ENCODE data around the gene ZMYND12. TPM values are rescaled to one million over a fixed set of nuclear protein-coding genes. Genes with fewer than 3 reads are reported as not detected.

The ZMYND12 gene
- total and polyA plus RNA-seq, 2 of the 4 experiments (the other 2 are of a cell fraction) = under 0.01 to 0.03 TPM

DNA sequence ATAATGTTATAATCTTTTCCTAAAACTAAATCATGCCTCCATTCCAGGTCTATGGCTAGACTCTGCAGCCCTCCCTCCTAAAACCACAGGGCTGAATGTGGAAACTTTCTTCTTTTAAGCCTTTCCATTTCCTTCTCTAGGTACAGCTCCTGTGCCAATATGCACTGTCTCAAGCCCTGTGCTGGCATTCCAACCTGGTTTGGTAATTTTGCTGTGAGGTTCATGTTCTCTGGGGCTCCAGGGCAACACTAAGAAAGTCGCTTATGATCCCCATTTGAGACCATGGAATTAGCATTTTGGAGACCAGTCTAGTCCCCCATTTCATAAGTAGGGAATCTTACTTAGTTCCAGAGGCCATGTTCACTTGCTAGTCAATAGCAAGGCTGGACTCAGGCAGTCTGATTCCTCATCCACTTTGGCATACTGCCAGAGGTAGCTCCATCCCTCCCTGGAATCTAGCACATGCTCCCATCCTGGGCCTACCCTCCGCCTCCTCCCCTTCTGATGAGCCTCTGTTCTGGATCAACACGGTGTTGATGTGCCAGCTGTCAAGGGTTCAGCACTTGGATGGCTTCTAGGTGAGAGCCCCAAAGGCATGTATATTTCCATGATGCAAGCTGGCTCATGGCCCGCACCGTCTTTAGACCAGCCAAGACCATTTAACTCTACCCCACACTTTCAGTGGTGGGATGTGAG lies 36.5 kb downstream of the ZMYND12 start:
- in situ Hi-C loops (cut with MboI; ENCODE audit: low sequenced_read_pairs) (no loop called here), dilution Hi-C loops (cut with HindIII; ENCODE audit: low sequenced_read_pairs, unreplicated experiment) (no loop called here), intact Hi-C loops (cut with micrococcal nuclease) (no loop called here)
- H3K14ac ChIP-seq (replicated peaks; ENCODE audit: low read depth, low read length) = no peak overlapping the region
- no peak overlapping the region for H2BK15ac ChIP-seq (ENCODE audit: low read depth, low read length)
- H3K4me3 ChIP-seq (ENCODE audit: insufficient read depth, low read depth, low read length) = no peak overlapping the region
- H3K36me3 ChIP-seq (ENCODE audit: control insufficient read depth, insufficient read depth, low read length) = no peaks in the 10 kb centered on the region
- no peak overlapping the region for H3K4ac ChIP-seq (ENCODE audit: low read depth, low read length)
- WGBS, 2 experiments (ENCODE audit: extremely low coverage in 2 of 2, insufficient read length in 1 of 2) = no CpG with 5 or more reads among the region's 5 CpGs
- H4K20me1 ChIP-seq (ENCODE audit: insufficient read depth, low read length) = no peaks in the 10 kb centered on the region
- H2AK9ac ChIP-seq (replicated peaks; ENCODE audit: low read depth, low read length, poor library complexity) = no peak overlapping the region
- H2AFZ ChIP-seq (replicated peaks; ENCODE audit: low read length, poor library complexity) = no peak overlapping the region
- no peak for TF ChIP-seq RFX5 (IDR thresholded peaks at IDR 0.05; ENCODE audit: low read depth, low read length)
- TF ChIP-seq, protein P1, sequence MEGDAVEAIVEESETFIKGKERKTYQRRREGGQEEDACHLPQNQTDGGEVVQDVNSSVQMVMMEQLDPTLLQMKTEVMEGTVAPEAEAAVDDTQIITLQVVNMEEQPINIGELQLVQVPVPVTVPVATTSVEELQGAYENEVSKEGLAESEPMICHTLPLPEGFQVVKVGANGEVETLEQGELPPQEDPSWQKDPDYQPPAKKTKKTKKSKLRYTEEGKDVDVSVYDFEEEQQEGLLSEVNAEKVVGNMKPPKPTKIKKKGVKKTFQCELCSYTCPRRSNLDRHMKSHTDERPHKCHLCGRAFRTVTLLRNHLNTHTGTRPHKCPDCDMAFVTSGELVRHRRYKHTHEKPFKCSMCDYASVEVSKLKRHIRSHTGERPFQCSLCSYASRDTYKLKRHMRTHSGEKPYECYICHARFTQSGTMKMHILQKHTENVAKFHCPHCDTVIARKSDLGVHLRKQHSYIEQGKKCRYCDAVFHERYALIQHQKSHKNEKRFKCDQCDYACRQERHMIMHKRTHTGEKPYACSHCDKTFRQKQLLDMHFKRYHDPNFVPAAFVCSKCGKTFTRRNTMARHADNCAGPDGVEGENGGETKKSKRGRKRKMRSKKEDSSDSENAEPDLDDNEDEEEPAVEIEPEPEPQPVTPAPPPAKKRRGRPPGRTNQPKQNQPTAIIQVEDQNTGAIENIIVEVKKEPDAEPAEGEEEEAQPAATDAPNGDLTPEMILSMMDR (conservative IDR thresholded peaks at IDR 0.05; ENCODE audit: low read depth, low read length) = no peak
- TF ChIP-seq BHLHE40 (IDR thresholded peaks at IDR 0.05; ENCODE audit: low read depth, low read length) = no peak
- TF ChIP-seq MAZ (IDR thresholded peaks at IDR 0.05; ENCODE audit: borderline replicate concordance, low read depth, low read length) = no peak
- no peak for TF ChIP-seq SMC3 (IDR thresholded peaks at IDR 0.05; ENCODE audit: low read depth, low read length)
- H2BK20ac ChIP-seq (ENCODE audit: low read depth, low read length) = no peak overlapping the region
- H2BK5ac ChIP-seq (ENCODE audit: low read depth, low read length, poor library complexity, severe bottlenecking) = no peak overlapping the region
- H3K9me1 ChIP-seq (ENCODE audit: insufficient read depth, low read length) = no peaks in the 10 kb centered on the region
- ChIA-PET CTCF (no interaction called here), POLR2A (ENCODE audit: unreplicated experiment) (no interaction called here)
- ATAC-seq (ENCODE audit: low read depth) (no peak), DNase-seq (no peak)
- no peak overlapping the region for H4K8ac ChIP-seq (ENCODE audit: low read depth in 2 of 2, low read length in 2 of 2)
- no peaks in the 10 kb centered on the region for H3K9me3 ChIP-seq (ENCODE audit: control insufficient read depth, insufficient read depth, low read length)
- H3K27me3 ChIP-seq (ENCODE audit: control insufficient read depth, insufficient read depth, low read length) = peaks cover 41% of the 10 kb centered on the region
- peaks cover 3% of the 10 kb centered on the region; the same call in 1 of the 2 replicates for H3K4me1 ChIP-seq (ENCODE audit: control insufficient read depth, insufficient read depth, low read length)
- H3K79me1 ChIP-seq (ENCODE audit: low read depth in 1 of 2, low read length in 2 of 2) = no peaks in the 10 kb centered on the region
- H3K23ac ChIP-seq (ENCODE audit: low read depth, low read length) = no peak overlapping the region
- H2BK120ac ChIP-seq (ENCODE audit: low read depth, low read length) = no peak overlapping the region
- no peak overlapping the region for H3K9ac ChIP-seq (ENCODE audit: low read depth, low read length)
- BruUV-seq (replicated peaks) = no TSS peak
- H4K91ac ChIP-seq (ENCODE audit: insufficient read depth, low read depth, low read length) = no peak overlapping the region
- no peak overlapping the region for H4K5ac ChIP-seq (ENCODE audit: low read depth, low read length)
- H3K27ac ChIP-seq (ENCODE audit: insufficient read depth, low read length) = no peak overlapping the region
- H3K56ac ChIP-seq (ENCODE audit: extremely low read depth, insufficient read depth, low read length) = no peak overlapping the region
- H2AK5ac ChIP-seq (ENCODE audit: low read depth, low read length) = no peak overlapping the region
- H3K4me2 ChIP-seq (ENCODE audit: low read depth, low read length) = no peak overlapping the region
- H3K18ac ChIP-seq (ENCODE audit: low read depth, low read length) = no peak overlapping the region

All from IMR-90 (cell line).